ENCODE results near the gene CD274. TPM values are rescaled to one million over a fixed set of nuclear protein-coding genes. Genes with fewer than 3 reads are reported as not detected.

The CD274 gene
- polyA plus RNA-seq, 1 donor from 2014 or later, result 0.16 TPM

- Histone ChIP-seq H3K4me2 (ENCODE audit: low read length) (no peak overlapping the region), H3K9me3 (ENCODE audit: low read length) (no peaks in the 10 kb centered on the region), H3K9me2 (ENCODE audit: insufficient read depth, low read length) (no peaks in the 10 kb centered on the region), H3K4me3 (ENCODE audit: low read length) (no peak overlapping the region), H3K9ac (ENCODE audit: low read length) (no peak overlapping the region), H2AFZ (ENCODE audit: low read depth, low read length) (no peak overlapping the region), H3K36me3 (ENCODE audit: insufficient read depth, low read length) (no peaks in the 10 kb centered on the region), H3F3A (ENCODE audit: insufficient read depth, low read length, poor library complexity, severe bottlenecking) (no peaks in the 10 kb centered on the region), H3K27me3 (ENCODE audit: insufficient read depth, low read depth, low read length) (no peaks in the 10 kb centered on the region), H3K27ac (ENCODE audit: low read length) (no peak overlapping the region), H4K20me1 (ENCODE audit: insufficient read depth) (no peaks in the 10 kb centered on the region), H3K79me2 (replicated peaks; ENCODE audit: insufficient read depth, low read length) (no peaks in the 10 kb centered on the region)
- TF ChIP-seq POLR2AphosphoS5 (IDR thresholded peaks at IDR 0.05), result no peak
- TF ChIP-seq MXI1 (conservative IDR thresholded peaks at IDR 0.05; ENCODE audit: poor library complexity, severe bottlenecking), result no peak
- TF ChIP-seq REST (IDR thresholded peaks at IDR 0.05; ENCODE audit: borderline replicate concordance), result no peak
- no peak for TF ChIP-seq TAF1 (IDR thresholded peaks at IDR 0.05; ENCODE audit: low read depth)
- TF ChIP-seq SMC3 (conservative IDR thresholded peaks at IDR 0.05; ENCODE audit: poor library complexity), result no peak
- no peak for TF ChIP-seq EP300 (conservative IDR thresholded peaks at IDR 0.05; ENCODE audit: poor library complexity, severe bottlenecking)
- TF ChIP-seq, protein P1, sequence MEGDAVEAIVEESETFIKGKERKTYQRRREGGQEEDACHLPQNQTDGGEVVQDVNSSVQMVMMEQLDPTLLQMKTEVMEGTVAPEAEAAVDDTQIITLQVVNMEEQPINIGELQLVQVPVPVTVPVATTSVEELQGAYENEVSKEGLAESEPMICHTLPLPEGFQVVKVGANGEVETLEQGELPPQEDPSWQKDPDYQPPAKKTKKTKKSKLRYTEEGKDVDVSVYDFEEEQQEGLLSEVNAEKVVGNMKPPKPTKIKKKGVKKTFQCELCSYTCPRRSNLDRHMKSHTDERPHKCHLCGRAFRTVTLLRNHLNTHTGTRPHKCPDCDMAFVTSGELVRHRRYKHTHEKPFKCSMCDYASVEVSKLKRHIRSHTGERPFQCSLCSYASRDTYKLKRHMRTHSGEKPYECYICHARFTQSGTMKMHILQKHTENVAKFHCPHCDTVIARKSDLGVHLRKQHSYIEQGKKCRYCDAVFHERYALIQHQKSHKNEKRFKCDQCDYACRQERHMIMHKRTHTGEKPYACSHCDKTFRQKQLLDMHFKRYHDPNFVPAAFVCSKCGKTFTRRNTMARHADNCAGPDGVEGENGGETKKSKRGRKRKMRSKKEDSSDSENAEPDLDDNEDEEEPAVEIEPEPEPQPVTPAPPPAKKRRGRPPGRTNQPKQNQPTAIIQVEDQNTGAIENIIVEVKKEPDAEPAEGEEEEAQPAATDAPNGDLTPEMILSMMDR (IDR thresholded peaks at IDR 0.05; ENCODE audit: poor library complexity, severe bottlenecking), result no peak
- TF ChIP-seq EZH2 (IDR thresholded peaks at IDR 0.05; ENCODE audit: borderline replicate concordance, insufficient read depth, low read length, poor library complexity, severe bottlenecking), result no peak
- TF ChIP-seq RAD21 (conservative IDR thresholded peaks at IDR 0.05), result no peak
Observed at GRCh38 chr9:5478206-5478605, 27.9 kb downstream of the CD274 start.

GRCh38 chr9:5479994-5480694 lies 29.8 kb downstream of the CD274 start:
- Histone ChIP-seq H3K27ac (ENCODE audit: low read length) (no peak overlapping the region), H3K4me3 (ENCODE audit: low read length) (no peak overlapping the region), H3K4me2 (ENCODE audit: low read length) (no peak overlapping the region), H3K9me2 (ENCODE audit: insufficient read depth, low read length) (no peaks in the 10 kb centered on the region), H3K27me3 (ENCODE audit: insufficient read depth, low read depth, low read length) (no peaks in the 10 kb centered on the region), H3F3A (ENCODE audit: insufficient read depth, low read length, poor library complexity, severe bottlenecking) (no peaks in the 10 kb centered on the region), H2AFZ (ENCODE audit: low read depth, low read length) (no peak overlapping the region), H3K9ac (ENCODE audit: low read length) (no peak overlapping the region), H4K20me1 (ENCODE audit: insufficient read depth) (no peaks in the 10 kb centered on the region), H3K79me2 (replicated peaks; ENCODE audit: insufficient read depth, low read length) (no peaks in the 10 kb centered on the region), H3K36me3 (ENCODE audit: insufficient read depth, low read length) (no peaks in the 10 kb centered on the region), H3K9me3 (ENCODE audit: low read length) (no peaks in the 10 kb centered on the region)
- TF ChIP-seq MXI1 (conservative IDR thresholded peaks at IDR 0.05; ENCODE audit: poor library complexity, severe bottlenecking) (no peak), EP300 (conservative IDR thresholded peaks at IDR 0.05; ENCODE audit: poor library complexity, severe bottlenecking) (no peak), POLR2AphosphoS5 (IDR thresholded peaks at IDR 0.05) (no peak), TAF1 (IDR thresholded peaks at IDR 0.05; ENCODE audit: low read depth) (no peak), RAD21 (conservative IDR thresholded peaks at IDR 0.05) (no peak), REST (IDR thresholded peaks at IDR 0.05; ENCODE audit: borderline replicate concordance) (no peak), SMC3 (conservative IDR thresholded peaks at IDR 0.05; ENCODE audit: poor library complexity) (no peak), EZH2 (IDR thresholded peaks at IDR 0.05; ENCODE audit: borderline replicate concordance, insufficient read depth, low read length, poor library complexity, severe bottlenecking) (no peak)
- TF ChIP-seq, protein P1 (IDR thresholded peaks at IDR 0.05; ENCODE audit: poor library complexity, severe bottlenecking), result no peak

Data from neural cell (in vitro differentiated cells).